GM11168 (cell line): ENCODE results near the gene BOK.

Experiments used
- in situ Hi-C: fragments of 300-500 bp; cut with MboI; formaldehyde crosslinking; loops from one replicate; pipeline ENCODE4 v1.12.0; 2022; ENCODE audit warnings: low sequenced_read_pairs; ENCODE audit not compliant: unreplicated experiment

BOK gene

GRCh38 chr2:241538838-241539615, 19.5 kb upstream of the BOK start:
- in situ Hi-C loops, result no loop called here

GRCh38 chr2:241539616-241540374, 18.8 kb upstream of the BOK start:
- in situ Hi-C loops, result no loop called here

GRCh38 chr2:241540401-241540770, 18.2 kb upstream of the BOK start:
- in situ Hi-C loops, result no loop called here

- in situ Hi-C loops, result no loop called here
Observed at GRCh38 chr2:241540771-241541561, 17.6 kb upstream of the BOK start.

GRCh38 chr2:241541564-241542277, 16.8 kb upstream of the BOK start:
- in situ Hi-C loops, result no loop called here

GRCh38 chr2:241542278-241542605, 16.3 kb upstream of the BOK start:
- in situ Hi-C loops, result no loop called here

GRCh38 chr2:241545106-241545505, 13.4 kb upstream of the BOK start:
- in situ Hi-C loops, result no loop called here

GRCh38 chr2:241545523-241546473, 12.7 kb upstream of the BOK start:
- in situ Hi-C loops, result no loop called here

- in situ Hi-C loops, result no loop called here
Observed at GRCh38 chr2:241546771-241547498, 11.6 kb upstream of the BOK start.

GRCh38 chr2:241547781-241548450, 10.6 kb upstream of the BOK start:
- in situ Hi-C loops, result no loop called here

- in situ Hi-C loops, result no loop called here
Observed at GRCh38 chr2:241548451-241548835, 10.1 kb upstream of the BOK start.

- in situ Hi-C loops, result no loop called here
Observed at GRCh38 chr2:241550616-241551580, 7.6 kb upstream of the BOK start.

GRCh38 chr2:241551599-241551997, 6.9 kb upstream of the BOK start:
- in situ Hi-C loops, result no loop called here

GRCh38 chr2:241551998-241552737, 6.4 kb upstream of the BOK start:
- in situ Hi-C loops, result no loop called here

- in situ Hi-C loops, result no loop called here
Observed at GRCh38 chr2:241553512-241553830, 5.1 kb upstream of the BOK start.

- in situ Hi-C loops, result no loop called here
Observed at GRCh38 chr2:241553981-241554380, 4.6 kb upstream of the BOK start.
